Islet precursor cell (in vitro differentiated cells): Measurements from ENCODE around the gene PPM1A.
"Not testable (repeated sequence)": the region's sequence is repeated elsewhere in the genome, so short reads cannot be mapped to it uniquely, and the experiment has no call there.

Source experiments
- DNase-seq: peaks from one replicate; pipeline ENCODE4 v3.0.0-alpha.2; 2018

PPM1A gene

GRCh38 chr14:60273956-60274355 is 24.9 kb downstream of the PPM1A start:
- DNase-seq, result no peak

- no peak for DNase-seq
Observed at GRCh38 chr14:60274448-60274847, 25.4 kb downstream of the PPM1A start.

GRCh38 chr14:60275932-60276331 is 26.9 kb downstream of the PPM1A start:
- DNase-seq, result no peak

- DNase-seq, result no peak
Observed at GRCh38 chr14:60276347-60276746, 27.3 kb downstream of the PPM1A start.

GRCh38 chr14:60277605-60278190 is 28.7 kb downstream of the PPM1A start:
- no peak for DNase-seq

GRCh38 chr14:60278350-60278749 is 29.3 kb downstream of the PPM1A start:
- no peak for DNase-seq

- DNase-seq, result no peak
Observed at GRCh38 chr14:60287452-60287851, 38.4 kb downstream of the PPM1A start.

- no peak for DNase-seq
Observed at GRCh38 chr14:60288279-60288678, 39.3 kb downstream of the PPM1A start.

- DNase-seq, result no peak
Observed at GRCh38 chr14:60294411-60295069, 45.5 kb downstream of the PPM1A start.

- DNase-seq, result no peak
Observed at GRCh38 chr14:60300019-60300418, 51.0 kb downstream of the PPM1A start.

- DNase-seq, result no peak
Observed at GRCh38 chr14:60301685-60302084, 52.7 kb downstream of the PPM1A start.

- DNase-seq, result no peak
Observed at GRCh38 chr14:60302663-60303062, 53.6 kb downstream of the PPM1A start.

- DNase-seq, result no peak
Observed at GRCh38 chr14:60303745-60304144, 54.7 kb downstream of the PPM1A start.

GRCh38 chr14:60304509-60304908 is 55.5 kb downstream of the PPM1A start:
- DNase-seq, result no peak

GRCh38 chr14:60309867-60310552 is 61.0 kb downstream of the PPM1A start:
- DNase-seq, result no peak

GRCh38 chr14:60311417-60311816 is 62.4 kb downstream of the PPM1A start:
- no peak for DNase-seq

GRCh38 chr14:60313093-60313492 is 64.1 kb downstream of the PPM1A start:
- DNase-seq, result no peak

- DNase-seq, result no peak
Observed at GRCh38 chr14:60315196-60315990, 66.4 kb downstream of the PPM1A start.

GRCh38 chr14:60317609-60318008 is 68.6 kb downstream of the PPM1A start:
- DNase-seq, result no peak

- not testable (repeated sequence) for DNase-seq
Observed at GRCh38 chr14:60320860-60321259, 71.8 kb downstream of the PPM1A start.

GRCh38 chr14:60323199-60323896 is 74.3 kb downstream of the PPM1A start:
- no peak for DNase-seq

GRCh38 chr14:60324837-60325236 is 75.8 kb downstream of the PPM1A start:
- DNase-seq, result no peak

GRCh38 chr14:60326274-60326673 is 77.3 kb downstream of the PPM1A start:
- no peak for DNase-seq
